22Rv1 (cell line): ENCODE measurements around the gene KIF6.

Source experiments
- ZFX ChIP-seq: fragments of 450-650 bp; IDR thresholded peaks from 2 replicates; pipeline ENCODE4 v1.6.1; 2017; ENCODE audit warnings: antibody characterized with exemption, borderline replicate concordance
- TF ChIP-seq, protein P1 (sequence below): fragments of 450-650 bp; IDR thresholded peaks from 2 replicates; pipeline ENCODE4 v1.5.1; 2017; ENCODE audit warnings: mild to moderate bottlenecking

GRCh38 chr6:39576556-39577303 lies 148.5 kb downstream of the KIF6 start:
- TF ChIP-seq, protein P1, sequence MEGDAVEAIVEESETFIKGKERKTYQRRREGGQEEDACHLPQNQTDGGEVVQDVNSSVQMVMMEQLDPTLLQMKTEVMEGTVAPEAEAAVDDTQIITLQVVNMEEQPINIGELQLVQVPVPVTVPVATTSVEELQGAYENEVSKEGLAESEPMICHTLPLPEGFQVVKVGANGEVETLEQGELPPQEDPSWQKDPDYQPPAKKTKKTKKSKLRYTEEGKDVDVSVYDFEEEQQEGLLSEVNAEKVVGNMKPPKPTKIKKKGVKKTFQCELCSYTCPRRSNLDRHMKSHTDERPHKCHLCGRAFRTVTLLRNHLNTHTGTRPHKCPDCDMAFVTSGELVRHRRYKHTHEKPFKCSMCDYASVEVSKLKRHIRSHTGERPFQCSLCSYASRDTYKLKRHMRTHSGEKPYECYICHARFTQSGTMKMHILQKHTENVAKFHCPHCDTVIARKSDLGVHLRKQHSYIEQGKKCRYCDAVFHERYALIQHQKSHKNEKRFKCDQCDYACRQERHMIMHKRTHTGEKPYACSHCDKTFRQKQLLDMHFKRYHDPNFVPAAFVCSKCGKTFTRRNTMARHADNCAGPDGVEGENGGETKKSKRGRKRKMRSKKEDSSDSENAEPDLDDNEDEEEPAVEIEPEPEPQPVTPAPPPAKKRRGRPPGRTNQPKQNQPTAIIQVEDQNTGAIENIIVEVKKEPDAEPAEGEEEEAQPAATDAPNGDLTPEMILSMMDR = no peak
- no peak for TF ChIP-seq ZFX
